ENCODE measurements around the gene ATOSA. TPM values are rescaled to one million over a fixed set of nuclear protein-coding genes. Genes with fewer than 3 reads are reported as not detected.
A peak's percentile ranks its signal among the peaks of the same experiment; 100 is the strongest.

ATOSA gene
- polyA plus RNA-seq (2014; cell fraction: cytosol; rRNA removed) = 6.2 and 7.2 TPM in 2 replicates
- 14.2 and 26.1 TPM in 2 replicates for polyA plus RNA-seq (2014; cell fraction: nucleus; rRNA removed)

- peak; percentile 84 for DNase-seq (ENCODE audit: low spot score)
Measured at GRCh38 chr15:52679232-52680040, at the start of gene ATOSA. TSS of gene ATOSA (minus strand) at chr15:52679388. CDS start at chr15:52678021, 1,367 bp downstream.

GRCh38 chr15:52728899-52729298, 49.7 kb upstream of the ATOSA start:
- DNase-seq (ENCODE audit: low spot score) = no peak

- DNase-seq (ENCODE audit: low spot score) = no peak
Measured at GRCh38 chr15:52727815-52728214, 48.6 kb upstream of the ATOSA start.

- no peak for DNase-seq (ENCODE audit: low spot score)
Measured at GRCh38 chr15:52726195-52726594, 47.0 kb upstream of the ATOSA start.

- DNase-seq (ENCODE audit: low spot score) = no peak
Measured at GRCh38 chr15:52718551-52718950, 39.4 kb upstream of the ATOSA start.

GRCh38 chr15:52717924-52718323, 38.7 kb upstream of the ATOSA start:
- DNase-seq (ENCODE audit: low spot score) = no peak

- DNase-seq (ENCODE audit: low spot score) = no peak
Measured at GRCh38 chr15:52717481-52717880, 38.3 kb upstream of the ATOSA start.

GRCh38 chr15:52716536-52716935, 37.3 kb upstream of the ATOSA start:
- DNase-seq (ENCODE audit: low spot score) = no peak

GRCh38 chr15:52715411-52715810, 36.2 kb upstream of the ATOSA start:
- no peak for DNase-seq (ENCODE audit: low spot score)

- no peak for DNase-seq (ENCODE audit: low spot score)
Measured at GRCh38 chr15:52714968-52715367, 35.8 kb upstream of the ATOSA start.

- no peak for DNase-seq (ENCODE audit: low spot score)
Measured at GRCh38 chr15:52710708-52711389, 31.7 kb upstream of the ATOSA start.

- no peak for DNase-seq (ENCODE audit: low spot score)
Measured at GRCh38 chr15:52710050-52710707, 31.0 kb upstream of the ATOSA start.

GRCh38 chr15:52709187-52709981, 30.2 kb upstream of the ATOSA start:
- peak; percentile 50 for DNase-seq (ENCODE audit: low spot score)

GRCh38 chr15:52706091-52706490, 26.9 kb upstream of the ATOSA start:
- no peak for DNase-seq (ENCODE audit: low spot score)

- no peak for DNase-seq (ENCODE audit: low spot score)
Measured at GRCh38 chr15:52702390-52702789, 23.2 kb upstream of the ATOSA start.

GRCh38 chr15:52699457-52699856, 20.3 kb upstream of the ATOSA start:
- DNase-seq (ENCODE audit: low spot score) = no peak

GRCh38 chr15:52698514-52698913, 19.3 kb upstream of the ATOSA start:
- DNase-seq (ENCODE audit: low spot score) = no peak

GRCh38 chr15:52697051-52697450, 17.9 kb upstream of the ATOSA start:
- no peak for DNase-seq (ENCODE audit: low spot score)

- DNase-seq (ENCODE audit: low spot score) = no peak
Measured at GRCh38 chr15:52695154-52695553, 16.0 kb upstream of the ATOSA start.

GRCh38 chr15:52689562-52689961, 10.4 kb upstream of the ATOSA start:
- DNase-seq (ENCODE audit: low spot score) = no peak

- DNase-seq (ENCODE audit: low spot score) = no peak
Measured at GRCh38 chr15:52683580-52683979, 4.4 kb upstream of the ATOSA start.
